ENCODE measurements around the gene CAPN7.
A peak's percentile ranks its signal among the peaks of the same experiment; 100 is the strongest.
"Not testable (repeated sequence)": the region's sequence is repeated elsewhere in the genome, so short reads cannot be mapped to it uniquely, and the experiment has no call there.

CAPN7 gene

GRCh38 chr3:15160662-15161061, 45.4 kb upstream of the CAPN7 start:
- no peaks in the 10 kb centered on the region for H3K9me3 ChIP-seq (ENCODE audit: insufficient read depth, low read length, severe bottlenecking)
- H3K27ac ChIP-seq (ENCODE audit: low read length): no peak overlapping the region
- no peak overlapping the region for H2AFZ ChIP-seq (ENCODE audit: low read depth, low read length)
- no peak for DNase-seq
- H3K4me2 ChIP-seq (ENCODE audit: insufficient read depth, low read length): no peak overlapping the region
- no peak overlapping the region for H3K4me3 ChIP-seq (ENCODE audit: low read depth in 1 of 2, low read length in 2 of 2)
- no peaks in the 10 kb centered on the region for H4K20me1 ChIP-seq (ENCODE audit: insufficient read depth, low read length)
- H3K79me2 ChIP-seq (ENCODE audit: insufficient read depth, low read length): no peaks in the 10 kb centered on the region
- H3K27me3 ChIP-seq (ENCODE audit: insufficient read depth, low read length, poor library complexity): peaks cover 9% of the 10 kb centered on the region
- H3K36me3 ChIP-seq (ENCODE audit: insufficient read depth, low read length): no peaks in the 10 kb centered on the region
- ATAC-seq (ENCODE audit: insufficient read depth, low read depth): no peak
- TF ChIP-seq CTCF (IDR thresholded peaks at IDR 0.05; ENCODE audit: borderline replicate concordance, extremely low read depth, low read length, poor library complexity, severe bottlenecking) (no peak), EZH2 (IDR thresholded peaks at IDR 0.05; ENCODE audit: borderline replicate concordance, low read depth, low read length, severe bottlenecking) (no peak)
- no peak overlapping the region for H3K9ac ChIP-seq (ENCODE audit: low read depth, low read length)
- no peaks in the 10 kb centered on the region for H3K4me1 ChIP-seq (ENCODE audit: insufficient read depth, low read length)

GRCh38 chr3:15161133-15161532, 44.9 kb upstream of the CAPN7 start:
- Histone ChIP-seq H3K4me3 (ENCODE audit: low read depth in 1 of 2, low read length in 2 of 2) (no peak overlapping the region), H3K4me2 (ENCODE audit: insufficient read depth, low read length) (no peak overlapping the region), H3K36me3 (ENCODE audit: insufficient read depth, low read length) (no peaks in the 10 kb centered on the region), H3K9me3 (ENCODE audit: insufficient read depth, low read length, severe bottlenecking) (no peaks in the 10 kb centered on the region), H4K20me1 (ENCODE audit: insufficient read depth, low read length) (no peaks in the 10 kb centered on the region), H3K9ac (ENCODE audit: low read depth, low read length) (no peak overlapping the region), H2AFZ (ENCODE audit: low read depth, low read length) (no peak overlapping the region), H3K4me1 (ENCODE audit: insufficient read depth, low read length) (no peaks in the 10 kb centered on the region), H3K79me2 (ENCODE audit: insufficient read depth, low read length) (no peaks in the 10 kb centered on the region), H3K27me3 (ENCODE audit: insufficient read depth, low read length, poor library complexity) (peaks cover 5% of the 10 kb centered on the region), H3K27ac (ENCODE audit: low read length) (no peak overlapping the region)
- ATAC-seq (ENCODE audit: insufficient read depth, low read depth) (no peak), DNase-seq (no peak)
- no peak for TF ChIP-seq CTCF (IDR thresholded peaks at IDR 0.05; ENCODE audit: borderline replicate concordance, extremely low read depth, low read length, poor library complexity, severe bottlenecking)

- not testable (repeated sequence) for H3K9ac ChIP-seq (ENCODE audit: low read depth, low read length); H3K36me3 ChIP-seq (ENCODE audit: insufficient read depth, low read length); H3K27me3 ChIP-seq (ENCODE audit: insufficient read depth, low read length, poor library complexity); H3K9me3 ChIP-seq (ENCODE audit: insufficient read depth, low read length, severe bottlenecking); H4K20me1 ChIP-seq (ENCODE audit: insufficient read depth, low read length); H3K4me1 ChIP-seq (ENCODE audit: insufficient read depth, low read length); H3K4me3 ChIP-seq (ENCODE audit: low read depth in 1 of 2, low read length in 2 of 2); ATAC-seq (ENCODE audit: insufficient read depth, low read depth); H3K27ac ChIP-seq (ENCODE audit: low read length); H2AFZ ChIP-seq (ENCODE audit: low read depth, low read length); H3K4me2 ChIP-seq (ENCODE audit: insufficient read depth, low read length); H3K79me2 ChIP-seq (ENCODE audit: insufficient read depth, low read length)
- peak; percentile 32 for DNase-seq
Measured at GRCh38 chr3:15163656-15164055, 42.4 kb upstream of the CAPN7 start.

- no peaks in the 10 kb centered on the region for H4K20me1 ChIP-seq (ENCODE audit: insufficient read depth, low read length)
- H3K27ac ChIP-seq (ENCODE audit: low read length): no peak overlapping the region
- H3K36me3 ChIP-seq (ENCODE audit: insufficient read depth, low read length): no peaks in the 10 kb centered on the region
- no peaks in the 10 kb centered on the region for H3K4me1 ChIP-seq (ENCODE audit: insufficient read depth, low read length)
- TF ChIP-seq EZH2 (IDR thresholded peaks at IDR 0.05; ENCODE audit: borderline replicate concordance, low read depth, low read length, severe bottlenecking) (no peak), CTCF (IDR thresholded peaks at IDR 0.05; ENCODE audit: borderline replicate concordance, extremely low read depth, low read length, poor library complexity, severe bottlenecking) (no peak)
- no peaks in the 10 kb centered on the region for H3K9me3 ChIP-seq (ENCODE audit: insufficient read depth, low read length, severe bottlenecking)
- H3K9ac ChIP-seq (ENCODE audit: low read depth, low read length): no peak overlapping the region
- ATAC-seq (ENCODE audit: insufficient read depth, low read depth) (no peak), DNase-seq (no peak)
- no peak overlapping the region for H2AFZ ChIP-seq (ENCODE audit: low read depth, low read length)
- H3K27me3 ChIP-seq (ENCODE audit: insufficient read depth, low read length, poor library complexity): no peaks in the 10 kb centered on the region
- no peak overlapping the region for H3K4me3 ChIP-seq (ENCODE audit: low read depth in 1 of 2, low read length in 2 of 2)
- no peak overlapping the region for H3K4me2 ChIP-seq (ENCODE audit: insufficient read depth, low read length)
- no peaks in the 10 kb centered on the region for H3K79me2 ChIP-seq (ENCODE audit: insufficient read depth, low read length)
Measured at GRCh38 chr3:15164340-15164739, 41.7 kb upstream of the CAPN7 start.

All from DND-41 (cell line).